ENCODE data around the gene TOMM5.

Gene TOMM5

DNA sequence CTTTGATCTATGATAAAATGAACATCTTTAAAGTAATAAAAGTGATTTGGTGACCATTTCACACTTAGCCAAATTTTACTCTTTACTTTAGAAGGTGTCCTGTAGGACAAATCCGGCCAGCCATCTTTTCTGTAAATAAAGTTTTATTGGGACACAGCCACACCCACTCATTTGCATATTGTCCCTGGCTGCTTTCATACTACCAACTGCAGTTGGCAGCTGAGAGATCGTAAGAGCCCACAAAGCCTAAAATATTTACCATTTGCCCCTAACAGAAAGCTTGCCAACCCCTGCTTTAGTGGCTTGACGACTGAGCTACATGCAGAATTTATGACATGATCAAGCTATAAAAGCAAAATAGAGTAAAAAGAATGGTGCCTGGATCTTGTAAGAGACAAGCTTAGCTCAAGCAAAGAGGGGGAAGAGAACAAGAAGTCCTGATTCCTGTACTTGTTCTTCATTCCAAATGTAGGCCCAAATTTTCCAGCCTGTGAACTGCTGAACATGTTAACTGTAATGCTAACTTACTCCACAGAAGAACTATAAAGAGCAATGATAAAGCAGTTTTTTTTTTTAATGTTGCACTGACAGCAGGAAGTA is 8.8 kb downstream of the TOMM5 start:
- TF ChIP-seq TAF1 (IDR thresholded peaks at IDR 0.05; ENCODE audit: borderline replicate concordance, insufficient read depth, low read length), result no peak

DNA sequence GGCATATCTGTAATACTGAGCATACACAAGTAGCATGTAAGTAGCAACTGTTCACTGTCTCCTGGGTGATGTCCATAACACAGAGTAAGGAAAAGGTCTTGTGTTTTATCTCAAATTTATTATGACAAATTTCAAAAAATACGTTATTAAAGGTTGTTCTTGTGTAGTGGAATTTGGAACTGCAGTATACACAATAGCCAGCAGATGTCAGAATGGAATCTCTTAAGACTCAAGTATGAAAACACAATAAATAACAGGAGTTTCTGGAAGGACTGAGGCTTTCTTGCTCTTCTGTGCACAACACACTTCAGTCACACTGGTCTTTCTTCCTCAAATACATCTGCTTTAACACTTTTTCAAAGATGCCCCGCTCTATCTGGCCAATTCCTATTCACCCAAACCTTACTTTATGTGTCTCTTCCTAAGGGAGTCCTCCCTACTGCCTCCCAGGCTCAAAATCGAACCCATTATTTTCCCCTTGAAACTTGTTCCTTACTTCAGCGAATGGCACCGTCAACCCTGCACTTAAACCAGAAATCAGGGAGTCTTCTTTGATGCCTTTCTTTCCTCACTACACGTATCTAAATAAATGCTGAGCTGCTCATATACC is 9.7 kb downstream of the TOMM5 start:
- no peak for TF ChIP-seq SIN3A (IDR thresholded peaks at IDR 0.05; ENCODE audit: borderline replicate concordance, insufficient read depth, low read length)
- TF ChIP-seq, protein P1, sequence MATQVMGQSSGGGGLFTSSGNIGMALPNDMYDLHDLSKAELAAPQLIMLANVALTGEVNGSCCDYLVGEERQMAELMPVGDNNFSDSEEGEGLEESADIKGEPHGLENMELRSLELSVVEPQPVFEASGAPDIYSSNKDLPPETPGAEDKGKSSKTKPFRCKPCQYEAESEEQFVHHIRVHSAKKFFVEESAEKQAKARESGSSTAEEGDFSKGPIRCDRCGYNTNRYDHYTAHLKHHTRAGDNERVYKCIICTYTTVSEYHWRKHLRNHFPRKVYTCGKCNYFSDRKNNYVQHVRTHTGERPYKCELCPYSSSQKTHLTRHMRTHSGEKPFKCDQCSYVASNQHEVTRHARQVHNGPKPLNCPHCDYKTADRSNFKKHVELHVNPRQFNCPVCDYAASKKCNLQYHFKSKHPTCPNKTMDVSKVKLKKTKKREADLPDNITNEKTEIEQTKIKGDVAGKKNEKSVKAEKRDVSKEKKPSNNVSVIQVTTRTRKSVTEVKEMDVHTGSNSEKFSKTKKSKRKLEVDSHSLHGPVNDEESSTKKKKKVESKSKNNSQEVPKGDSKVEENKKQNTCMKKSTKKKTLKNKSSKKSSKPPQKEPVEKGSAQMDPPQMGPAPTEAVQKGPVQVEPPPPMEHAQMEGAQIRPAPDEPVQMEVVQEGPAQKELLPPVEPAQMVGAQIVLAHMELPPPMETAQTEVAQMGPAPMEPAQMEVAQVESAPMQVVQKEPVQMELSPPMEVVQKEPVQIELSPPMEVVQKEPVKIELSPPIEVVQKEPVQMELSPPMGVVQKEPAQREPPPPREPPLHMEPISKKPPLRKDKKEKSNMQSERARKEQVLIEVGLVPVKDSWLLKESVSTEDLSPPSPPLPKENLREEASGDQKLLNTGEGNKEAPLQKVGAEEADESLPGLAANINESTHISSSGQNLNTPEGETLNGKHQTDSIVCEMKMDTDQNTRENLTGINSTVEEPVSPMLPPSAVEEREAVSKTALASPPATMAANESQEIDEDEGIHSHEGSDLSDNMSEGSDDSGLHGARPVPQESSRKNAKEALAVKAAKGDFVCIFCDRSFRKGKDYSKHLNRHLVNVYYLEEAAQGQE (IDR thresholded peaks at IDR 0.05; ENCODE audit: insufficient read depth in 1 of 2, low read depth in 2 of 2, low read length in 2 of 2), result no peak
- TF ChIP-seq FOXP2 (optimal IDR thresholded peaks at IDR 0.05; ENCODE audit: borderline replicate concordance, extremely low read depth, extremely low read length, insufficient read depth), result no peak
- TF ChIP-seq POLR2AphosphoS5 (IDR thresholded peaks at IDR 0.05; ENCODE audit: low read depth, low read length), result no peak
- no peak for TF ChIP-seq TAF1 (IDR thresholded peaks at IDR 0.05; ENCODE audit: borderline replicate concordance, insufficient read depth, low read length)

DNA sequence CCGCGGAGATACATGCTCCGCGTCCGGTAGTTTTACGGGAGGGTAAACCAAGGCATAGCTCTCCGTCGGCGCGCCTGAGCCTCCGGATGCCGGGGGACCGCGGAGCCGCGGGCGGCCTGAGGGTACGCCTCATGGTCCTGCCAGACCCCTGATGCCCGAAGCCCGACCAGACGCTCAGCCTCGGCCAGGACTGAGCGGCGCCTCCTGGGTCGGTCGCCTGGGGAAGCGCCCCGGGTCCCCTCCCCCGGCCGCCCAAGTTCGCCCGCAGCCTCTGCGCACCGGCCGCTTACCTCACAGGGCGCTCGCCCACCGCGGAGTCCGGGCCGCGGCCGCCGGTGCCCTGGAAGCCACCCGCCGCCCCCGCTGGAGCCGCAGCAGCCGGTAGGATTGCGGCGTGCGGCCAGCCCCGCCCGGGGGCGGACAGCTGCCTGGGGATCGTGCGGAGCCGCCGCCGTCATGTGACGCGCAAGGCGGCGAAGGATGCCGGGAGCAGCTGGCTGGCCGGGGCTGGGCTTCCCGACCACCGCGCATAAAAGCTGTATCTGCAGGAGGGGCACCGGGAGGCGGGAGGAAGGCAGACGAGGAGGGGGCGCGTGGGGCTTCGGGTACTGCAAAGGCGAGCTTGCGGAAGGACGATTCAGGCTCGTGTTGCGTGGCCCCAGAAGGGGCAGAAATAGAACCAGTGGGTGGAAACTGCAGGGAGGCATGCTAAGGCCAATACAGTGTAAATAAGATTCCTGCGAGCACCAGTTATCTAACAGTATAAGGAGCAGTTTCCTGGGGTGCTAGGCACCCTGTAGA is 16.3 kb downstream of the TOMM5 start, which contains the start of gene FBXO10:
Gene FBXO10 (minus strand): TSS at position 460 of the 801 bp plus-strand sequence. CDS start 34,612 bp downstream, outside the sequence.
- no peak for TF ChIP-seq TAF1 (IDR thresholded peaks at IDR 0.05; ENCODE audit: borderline replicate concordance, insufficient read depth, low read length)
- 0 out of 2 replicates have a peak, but pooled peaks have one; percentile 58 for TF ChIP-seq SIN3A (IDR thresholded peaks at IDR 0.05; ENCODE audit: borderline replicate concordance, insufficient read depth, low read length)
- TF ChIP-seq FOXP2 (optimal IDR thresholded peaks at IDR 0.05; ENCODE audit: borderline replicate concordance, extremely low read depth, extremely low read length, insufficient read depth), result peak; percentile 48
- peak; percentile 74 for TF ChIP-seq POLR2AphosphoS5 (IDR thresholded peaks at IDR 0.05; ENCODE audit: low read depth, low read length)
- TF ChIP-seq, protein P1 (IDR thresholded peaks at IDR 0.05; ENCODE audit: insufficient read depth in 1 of 2, low read depth in 2 of 2, low read length in 2 of 2), result 0 out of 4 replicates have a peak, but pooled peaks of 1 of the 2 experiments have one; percentile 12

DNA sequence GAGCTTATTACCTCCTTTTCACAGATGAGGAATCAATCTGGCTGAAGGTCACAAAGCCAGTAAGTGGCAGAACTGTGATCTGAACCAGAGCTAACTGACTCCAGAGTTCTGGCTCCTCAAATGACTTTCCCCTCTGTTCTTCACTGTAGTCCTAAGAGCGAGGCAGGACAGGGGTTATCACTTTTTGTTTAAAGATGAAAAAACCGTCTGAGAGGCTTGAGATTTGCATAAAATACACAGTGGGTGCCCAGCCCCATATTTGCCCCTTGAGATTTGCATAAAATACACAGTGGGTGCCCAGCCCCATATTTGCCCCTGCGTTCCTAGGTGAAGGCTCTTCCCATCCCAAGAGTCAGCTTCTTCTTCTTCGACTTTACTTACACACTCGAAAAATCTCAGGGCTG is 16.9 kb downstream of the TOMM5 start:
- TF ChIP-seq, protein P1 (IDR thresholded peaks at IDR 0.05; ENCODE audit: insufficient read depth in 1 of 2, low read depth in 2 of 2, low read length in 2 of 2), result no peak
- TF ChIP-seq POLR2AphosphoS5 (IDR thresholded peaks at IDR 0.05; ENCODE audit: low read depth, low read length) (no peak), TAF1 (IDR thresholded peaks at IDR 0.05; ENCODE audit: borderline replicate concordance, insufficient read depth, low read length) (no peak), SIN3A (IDR thresholded peaks at IDR 0.05; ENCODE audit: borderline replicate concordance, insufficient read depth, low read length) (no peak), FOXP2 (optimal IDR thresholded peaks at IDR 0.05; ENCODE audit: borderline replicate concordance, extremely low read depth, extremely low read length, insufficient read depth) (no peak)

DNA sequence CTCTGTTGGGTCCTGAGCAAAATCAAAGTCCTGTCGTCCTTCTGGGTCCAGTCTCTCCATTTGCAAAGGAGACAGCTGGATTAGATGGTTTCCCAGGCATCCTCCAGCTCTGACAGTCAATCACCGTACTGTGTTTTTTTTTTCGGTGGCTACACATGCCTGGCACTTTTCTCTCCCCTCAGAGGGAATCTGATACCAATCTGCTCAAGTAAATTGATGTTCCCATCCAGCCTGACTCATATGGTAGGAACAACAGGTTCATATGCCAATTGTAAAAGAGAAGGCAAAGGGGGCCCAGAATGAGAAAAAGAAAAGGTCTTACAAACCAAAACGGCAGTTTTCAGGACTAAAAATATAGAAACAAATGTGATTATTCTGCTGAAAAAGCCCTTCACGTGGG is 17.4 kb downstream of the TOMM5 start:
- TF ChIP-seq, protein P1 (IDR thresholded peaks at IDR 0.05; ENCODE audit: insufficient read depth in 1 of 2, low read depth in 2 of 2, low read length in 2 of 2), result no peak
- TF ChIP-seq TAF1 (IDR thresholded peaks at IDR 0.05; ENCODE audit: borderline replicate concordance, insufficient read depth, low read length), result no peak
- TF ChIP-seq FOXP2 (optimal IDR thresholded peaks at IDR 0.05; ENCODE audit: borderline replicate concordance, extremely low read depth, extremely low read length, insufficient read depth), result no peak
- no peak for TF ChIP-seq SIN3A (IDR thresholded peaks at IDR 0.05; ENCODE audit: borderline replicate concordance, insufficient read depth, low read length)
- TF ChIP-seq POLR2AphosphoS5 (IDR thresholded peaks at IDR 0.05; ENCODE audit: low read depth, low read length), result no peak

Data from PFSK-1 (cell line).